HUES48 (cell line): ENCODE data around the gene GDE1.

Source experiments
- H3K27ac ChIP-seq: one replicate; pipeline ENCODE4 v1.7.0; 2013; ENCODE audit warnings: low read depth, low read length, inconsistent platforms
- H3K27me3 ChIP-seq: 2 replicates; pipeline ENCODE4 v1.6.1; 2013; ENCODE audit warnings: mild to moderate bottlenecking, low read length; ENCODE audit not compliant: control insufficient read depth, insufficient read depth
- H3K36me3 ChIP-seq: 2 replicates; pipeline ENCODE4 v1.6.1; 2013; ENCODE audit warnings: low read length; ENCODE audit not compliant: control insufficient read depth, insufficient read depth
- H3K4me1 ChIP-seq: 2 replicates; pipeline ENCODE4 v1.6.1; 2013; ENCODE audit warnings: mild to moderate bottlenecking, low read length; ENCODE audit not compliant: control insufficient read depth, insufficient read depth
- H3K4me3 ChIP-seq: 2 replicates; pipeline ENCODE4 v1.5.1; 2013; ENCODE audit warnings: mild to moderate bottlenecking, low read depth, low read length
- H3K9ac ChIP-seq: 2 replicates; pipeline ENCODE4 v1.6.1; 2013; ENCODE audit warnings: mild to moderate bottlenecking, low read depth, low read length, moderate library complexity
- H3K9me3 ChIP-seq: 2 replicates; pipeline ENCODE4 v1.6.1; 2013; ENCODE audit warnings: low read length; ENCODE audit not compliant: control insufficient read depth, insufficient read depth

The GDE1 gene

DNA sequence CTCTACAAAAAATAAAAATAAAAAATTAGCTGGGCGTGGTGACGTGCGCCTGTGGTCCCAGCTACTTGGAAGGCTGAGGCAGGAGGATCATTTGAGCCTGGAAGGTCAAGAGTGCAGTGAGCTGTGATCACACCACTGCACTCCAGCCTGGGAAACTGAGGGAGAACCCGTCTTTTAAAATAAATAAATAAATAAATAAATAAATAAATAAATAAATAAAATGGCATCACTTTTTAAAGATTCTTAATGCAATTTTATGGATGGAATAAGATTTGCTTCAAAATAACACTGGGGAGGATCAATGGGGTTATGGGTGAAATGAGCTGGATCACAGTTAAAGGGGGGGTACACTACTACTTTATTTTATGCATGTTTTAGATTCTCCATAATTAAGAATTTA is 14.9 kb downstream of the GDE1 start:
- Histone ChIP-seq H3K27ac (no peak overlapping the region), H3K9me3 (no peaks in the 10 kb centered on the region), H3K9ac (no peak overlapping the region), H3K27me3 (no peaks in the 10 kb centered on the region), H3K36me3 (peaks cover 87% of the 10 kb centered on the region), H3K4me1 (no peaks in the 10 kb centered on the region), H3K4me3 (no peak overlapping the region)

DNA sequence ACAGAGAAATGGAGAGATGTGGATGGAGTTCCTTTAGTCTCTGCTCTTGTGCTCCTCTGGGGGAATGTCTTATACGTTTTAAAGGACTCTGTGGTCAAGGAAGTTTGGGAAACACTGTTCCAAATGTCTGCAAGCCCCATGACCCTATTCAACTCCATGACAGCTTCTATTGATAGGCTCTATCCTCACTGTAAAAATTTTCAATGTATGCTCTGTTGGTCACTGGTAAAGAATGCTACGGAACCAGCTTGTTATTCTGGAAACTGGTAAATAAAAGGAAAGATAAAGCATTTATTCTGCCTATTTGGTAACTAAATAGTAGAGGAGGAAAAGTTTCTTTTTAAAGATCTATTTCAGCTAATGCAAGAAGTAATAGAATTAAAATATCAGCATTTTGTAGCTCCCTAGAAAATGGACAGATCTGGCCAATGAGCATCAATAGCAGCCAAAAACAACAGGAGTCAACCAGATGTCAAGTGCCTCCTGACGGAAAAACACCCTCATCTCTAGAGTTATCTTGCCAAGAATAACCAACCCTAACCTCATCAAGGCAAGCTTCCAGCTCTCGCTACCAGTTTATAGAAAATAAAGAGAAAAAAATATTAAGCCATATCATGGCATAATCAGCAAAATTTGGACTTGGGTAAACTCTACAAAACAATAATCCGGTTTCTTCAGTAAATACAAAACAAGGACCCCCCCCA is 16.1 kb downstream of the GDE1 start:
- no peak overlapping the region for H3K9ac ChIP-seq
- no peaks in the 10 kb centered on the region for H3K27me3 ChIP-seq
- H3K27ac ChIP-seq, result no peak overlapping the region
- H3K9me3 ChIP-seq, result no peaks in the 10 kb centered on the region
- H3K4me3 ChIP-seq, result no peak overlapping the region
- H3K4me1 ChIP-seq, result no peaks in the 10 kb centered on the region
- H3K36me3 ChIP-seq, result peaks cover 90% of the 10 kb centered on the region

DNA sequence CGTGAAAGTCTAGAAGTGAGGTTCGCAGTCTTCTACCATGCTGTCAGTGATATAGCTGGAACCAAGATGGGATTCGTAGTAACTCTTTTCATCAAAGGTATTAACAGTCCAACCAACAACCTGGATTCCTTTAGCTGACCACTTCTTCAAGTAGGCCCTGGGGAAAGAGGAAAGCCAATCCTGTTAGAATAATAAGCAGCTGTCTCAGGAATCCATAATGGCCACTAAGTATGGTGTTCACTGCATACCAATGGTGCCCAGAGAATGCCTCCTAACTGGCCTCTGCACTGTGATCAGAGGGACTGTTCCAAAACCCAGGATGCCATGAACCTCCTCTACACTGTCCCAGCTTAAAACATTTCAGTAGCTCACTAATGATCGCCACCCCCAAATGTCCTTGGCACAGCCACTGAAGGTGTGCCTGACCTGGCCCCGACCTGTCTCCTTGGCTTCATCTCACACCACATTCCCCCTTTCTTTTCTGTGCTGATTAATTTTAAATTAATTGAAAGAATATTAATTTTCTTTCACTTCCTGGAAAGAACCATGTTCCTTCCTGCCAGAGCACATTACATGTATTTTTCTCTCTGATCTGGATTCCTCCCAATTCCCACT is 18.3 kb downstream of the GDE1 start:
- no peaks in the 10 kb centered on the region for H3K4me1 ChIP-seq
- H3K27me3 ChIP-seq, result no peaks in the 10 kb centered on the region
- no peak overlapping the region for H3K4me3 ChIP-seq
- H3K27ac ChIP-seq, result no peak overlapping the region
- H3K36me3 ChIP-seq, result peaks cover 85% of the 10 kb centered on the region
- H3K9ac ChIP-seq, result no peak overlapping the region
- H3K9me3 ChIP-seq, result no peaks in the 10 kb centered on the region

DNA sequence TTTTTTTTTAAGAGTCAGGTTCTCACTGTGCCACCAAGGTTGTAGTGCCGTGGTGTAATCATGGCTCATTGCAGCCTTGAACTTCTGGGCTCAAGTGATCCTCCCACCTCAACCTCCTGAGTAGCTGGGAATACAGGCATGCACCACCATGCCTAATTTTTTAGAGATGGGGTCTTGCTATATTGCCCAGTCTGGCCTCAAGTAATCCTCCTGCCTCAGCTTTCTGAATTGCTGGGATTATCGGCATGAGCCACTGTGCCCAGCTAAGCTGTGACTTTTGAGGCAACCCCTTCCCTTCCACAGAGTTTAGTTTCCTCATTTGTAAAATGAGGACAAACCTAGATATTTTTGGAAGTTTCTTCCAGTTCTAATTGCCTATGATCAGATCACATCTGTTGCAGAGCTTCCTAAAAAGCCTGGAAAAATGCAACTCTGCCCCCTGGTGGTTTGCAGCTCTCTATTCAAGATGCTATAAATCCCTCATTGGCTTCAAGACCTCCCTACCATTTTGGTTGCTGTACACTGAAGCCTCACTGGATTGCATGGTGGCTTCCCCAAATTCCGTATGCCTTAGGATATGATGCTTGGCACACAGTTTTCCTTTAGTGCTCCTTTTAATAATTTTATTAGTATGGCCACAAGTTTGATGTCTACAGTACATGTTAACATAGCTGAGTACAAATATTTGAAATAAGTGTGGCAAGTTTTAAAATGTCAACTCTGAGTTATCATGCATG is 19.3 kb downstream of the GDE1 start:
- no peaks in the 10 kb centered on the region for H3K27me3 ChIP-seq
- H3K27ac ChIP-seq, result no peak overlapping the region
- no peaks in the 10 kb centered on the region for H3K4me1 ChIP-seq
- H3K36me3 ChIP-seq, result peaks cover 78% of the 10 kb centered on the region
- no peaks in the 10 kb centered on the region for H3K9me3 ChIP-seq
- H3K9ac ChIP-seq, result no peak overlapping the region
- no peak overlapping the region for H3K4me3 ChIP-seq

DNA sequence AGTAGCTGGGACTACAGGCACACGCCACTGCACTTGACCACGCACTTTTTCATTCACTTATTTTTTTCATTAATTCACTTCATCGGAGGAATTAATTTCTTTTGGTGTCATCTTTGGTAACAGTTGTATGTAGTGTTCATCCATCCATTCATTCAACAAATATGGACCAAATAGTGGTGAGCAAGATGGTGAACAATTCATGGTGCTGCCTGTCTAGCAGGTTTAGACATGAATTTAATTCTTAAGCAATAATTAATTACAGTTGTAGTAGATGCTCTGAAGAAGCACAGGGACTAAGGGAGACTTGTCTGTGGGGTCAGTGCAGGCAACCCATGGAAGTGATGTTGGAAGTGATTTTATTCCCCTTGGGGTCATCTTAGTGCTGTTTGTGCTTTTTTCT is 22.4 kb downstream of the GDE1 start:
- peaks cover 52% of the 10 kb centered on the region for H3K36me3 ChIP-seq
- no peaks in the 10 kb centered on the region for H3K4me1 ChIP-seq
- H3K9ac ChIP-seq, result no peak overlapping the region
- no peak overlapping the region for H3K4me3 ChIP-seq
- H3K27ac ChIP-seq, result no peak overlapping the region
- no peaks in the 10 kb centered on the region for H3K9me3 ChIP-seq
- no peaks in the 10 kb centered on the region for H3K27me3 ChIP-seq

DNA sequence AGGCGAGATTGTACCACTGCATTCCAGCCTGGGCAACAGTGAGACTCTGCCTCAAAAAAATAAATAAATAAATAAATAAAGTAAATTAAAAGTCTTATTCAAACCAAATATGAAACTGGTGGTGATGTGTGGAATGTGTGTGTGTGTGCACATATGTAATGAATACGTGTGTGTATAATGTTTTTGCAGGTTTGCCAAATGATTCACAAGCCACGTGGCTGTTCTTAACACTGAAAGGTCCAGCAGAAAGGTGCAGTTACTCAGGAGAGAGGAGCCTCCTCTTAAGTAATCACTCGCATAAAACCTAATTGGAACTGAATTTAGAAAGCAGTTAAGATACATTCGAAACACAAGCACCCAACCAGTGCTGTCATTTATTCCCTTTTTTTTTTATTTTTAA is 22.9 kb downstream of the GDE1 start:
- H3K4me1 ChIP-seq, result no peaks in the 10 kb centered on the region
- peaks cover 47% of the 10 kb centered on the region for H3K36me3 ChIP-seq
- H3K4me3 ChIP-seq, result no peak overlapping the region

DNA sequence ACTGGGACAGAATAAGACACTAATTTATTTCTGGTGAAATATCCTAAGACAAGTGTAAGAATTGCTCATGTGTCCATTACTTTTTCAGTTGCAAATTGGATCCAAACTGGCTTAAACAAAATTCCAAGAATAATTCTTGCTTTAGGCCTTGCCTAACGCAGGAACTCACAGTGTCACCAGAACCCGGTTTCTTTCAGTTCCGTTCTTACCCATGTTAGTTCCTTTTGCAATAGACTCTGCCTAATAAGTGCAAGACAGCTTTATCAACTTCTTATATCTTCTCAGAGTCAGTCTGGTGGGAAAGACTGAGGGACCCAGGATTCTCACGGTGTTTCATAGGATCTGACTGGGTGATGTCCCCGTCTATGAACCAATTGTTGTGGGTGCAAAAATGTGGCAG is 24.7 kb downstream of the GDE1 start:
- H3K4me1 ChIP-seq, result no peaks in the 10 kb centered on the region
- H3K9me3 ChIP-seq, result no peaks in the 10 kb centered on the region
- no peak overlapping the region for H3K4me3 ChIP-seq
- H3K36me3 ChIP-seq, result peaks cover 31% of the 10 kb centered on the region
- no peak overlapping the region for H3K27ac ChIP-seq
- no peak overlapping the region for H3K9ac ChIP-seq
- no peaks in the 10 kb centered on the region for H3K27me3 ChIP-seq

More for the DNA sequence above, 22.9 kb downstream of the GDE1 start:
- Histone ChIP-seq H3K27ac (no peak overlapping the region), H3K27me3 (no peaks in the 10 kb centered on the region), H3K9ac (no peak overlapping the region), H3K9me3 (no peaks in the 10 kb centered on the region)

DNA sequence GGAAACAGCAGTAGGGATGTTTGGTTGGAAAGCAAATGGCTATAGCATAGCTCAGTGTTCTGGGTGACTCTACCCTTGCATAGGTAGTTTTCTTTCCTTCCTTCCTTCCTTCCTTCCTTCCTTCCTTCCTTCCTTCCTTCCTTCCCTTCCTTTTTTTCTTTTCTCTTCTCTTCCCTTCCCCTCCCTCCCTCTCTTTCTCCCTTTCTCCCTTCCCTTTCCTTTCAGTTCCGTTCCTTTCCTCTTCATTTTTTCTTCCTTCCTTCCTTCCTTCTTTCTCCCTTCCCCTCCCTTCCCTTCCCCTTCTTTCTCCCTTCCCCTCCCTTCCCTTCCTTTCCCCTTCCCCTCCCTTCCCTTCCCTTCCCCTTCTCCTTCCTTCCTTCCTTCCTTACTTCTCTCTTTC is 31.3 kb downstream of the GDE1 start:
- H3K27me3 ChIP-seq, result no peaks in the 10 kb centered on the region
- no peak overlapping the region for H3K27ac ChIP-seq
- H3K36me3 ChIP-seq, result no peaks in the 10 kb centered on the region
- H3K9me3 ChIP-seq, result no peaks in the 10 kb centered on the region; the same call in 1 of the 2 replicates
- peaks cover 14% of the 10 kb centered on the region for H3K4me1 ChIP-seq
- H3K9ac ChIP-seq, result no peak overlapping the region
- no peak overlapping the region for H3K4me3 ChIP-seq

DNA sequence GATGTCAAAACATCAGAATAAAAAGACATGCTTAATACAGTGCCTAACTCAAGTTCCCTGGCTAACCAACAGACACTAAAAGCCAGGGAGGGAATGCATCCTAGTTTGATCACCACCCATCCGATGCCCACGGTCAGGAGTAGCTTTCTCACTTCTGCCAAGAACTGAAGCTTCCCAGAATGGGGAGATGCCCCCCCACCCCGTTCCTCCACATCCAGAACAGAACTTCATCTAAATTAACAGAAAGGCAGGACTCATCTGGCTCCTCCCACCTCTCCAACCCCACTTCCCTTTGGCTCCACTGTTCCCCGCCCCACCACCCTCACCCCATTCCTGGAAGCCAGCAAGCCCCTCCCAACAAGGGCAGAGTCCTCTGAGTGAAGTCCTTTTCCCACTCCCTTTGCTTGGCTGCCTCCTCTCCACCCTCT is 33.7 kb downstream of the GDE1 start:
- H3K9ac ChIP-seq, result no peak overlapping the region
- H3K36me3 ChIP-seq, result no peaks in the 10 kb centered on the region
- H3K27ac ChIP-seq, result peak overlapping the region; percentile 72
- H3K4me3 ChIP-seq, result peak overlapping the region; percentile 29
- no peaks in the 10 kb centered on the region; the same call in 1 of the 2 replicates for H3K9me3 ChIP-seq
- no peaks in the 10 kb centered on the region for H3K27me3 ChIP-seq
- peaks cover 14% of the 10 kb centered on the region for H3K4me1 ChIP-seq

DNA sequence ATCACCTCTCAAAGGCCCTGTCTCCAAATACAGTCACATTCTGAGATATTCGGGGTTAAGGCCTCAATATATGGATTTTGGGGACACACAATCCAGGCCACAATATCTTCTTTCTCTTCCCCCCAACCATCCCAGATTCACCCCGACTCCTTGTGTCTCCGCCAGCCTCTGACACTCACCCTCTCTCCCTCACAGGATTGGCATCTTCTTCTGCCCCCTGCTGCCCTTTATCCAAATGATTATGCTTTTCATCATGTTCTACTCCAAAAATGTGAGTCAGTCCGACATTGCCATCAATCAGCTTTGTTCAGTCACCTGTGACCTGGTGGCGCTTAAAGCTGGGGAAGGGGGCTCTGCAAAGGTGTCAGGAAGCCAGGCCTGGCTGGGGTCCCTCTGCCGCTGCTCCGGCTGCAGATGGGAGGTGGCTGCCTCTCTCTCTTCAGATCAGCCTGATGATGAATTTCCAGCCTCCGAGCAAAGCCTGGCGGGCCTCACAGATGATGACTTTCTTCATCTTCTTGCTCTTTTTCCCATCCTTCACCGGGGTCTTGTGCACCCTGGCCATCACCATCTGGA is 35.1 kb downstream of the GDE1 start:
- no peaks in the 10 kb centered on the region for H3K36me3 ChIP-seq
- no peak overlapping the region for H3K9ac ChIP-seq
- H3K27ac ChIP-seq, result no peak overlapping the region
- no peaks in the 10 kb centered on the region for H3K27me3 ChIP-seq
- H3K4me3 ChIP-seq, result no peak overlapping the region
- no peaks in the 10 kb centered on the region; the same call in 1 of the 2 replicates for H3K9me3 ChIP-seq
- H3K4me1 ChIP-seq, result peaks cover 14% of the 10 kb centered on the region

DNA sequence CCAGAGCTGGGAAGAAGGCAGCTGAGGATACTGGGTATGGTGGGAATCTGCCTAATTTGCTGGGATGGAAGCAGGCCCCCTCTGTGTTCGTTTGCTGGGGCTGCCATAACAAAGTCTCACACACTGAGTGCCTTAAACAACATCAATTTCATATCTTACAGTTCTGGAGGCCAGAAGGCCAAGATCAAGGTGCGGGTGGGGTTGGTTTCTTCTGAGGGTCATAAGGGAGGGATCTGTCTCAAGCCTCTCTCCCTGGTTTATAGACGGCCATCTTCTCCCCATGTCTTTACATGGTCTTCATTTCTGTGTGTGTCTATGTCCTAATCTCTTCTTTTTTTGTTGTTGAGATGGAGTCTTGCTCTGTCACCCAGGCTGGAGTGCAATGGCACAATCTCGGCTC is 35.8 kb downstream of the GDE1 start:
- Histone ChIP-seq H3K4me3 (no peak overlapping the region), H3K4me1 (peaks cover 14% of the 10 kb centered on the region), H3K9ac (no peak overlapping the region), H3K27me3 (no peaks in the 10 kb centered on the region), H3K27ac (no peak overlapping the region), H3K36me3 (no peaks in the 10 kb centered on the region), H3K9me3 (no peaks in the 10 kb centered on the region; the same call in 1 of the 2 replicates)
